K562 (cell line): ENCODE measurements around the gene METAP1D. TPM values are rescaled to one million over a fixed set of nuclear protein-coding genes. Genes with fewer than 3 reads are reported as not detected.
A peak's percentile ranks its signal among the peaks of the same experiment; 100 is the strongest.

Experiments used
- ATAC-seq: fragments of 200-7000 bp; cut with Tn5 transposase; 3 replicates; pipeline ENCODE4 v1.9.1; 2020; ENCODE audit warnings: moderate library complexity
- BruUV-seq: library from RNA; stranded (reverse); fragments of 400-500 nt; replicated peaks from 2 replicates; lab custom pipeline; 2021; lab: Mats Ljungman, UMichigan
- CTCF ChIA-PET: fragments of 300-600 bp; formaldehyde crosslinking; extraction: SDS; loops from one replicate; lab custom pipeline; 2021; ENCODE audit warnings: low intra/inter-chr PET ratio; lab: Yijun Ruan, JAX
- POLR2A ChIA-PET: fragments of 300-600, 350-650 bp; sonication (Branson Sonifier 250); formaldehyde crosslinking; extraction: SDS; loops from one replicate; lab custom pipeline; 2021; ENCODE audit warnings: antibody characterized with exemption, inconsistent platforms; lab: Yijun Ruan, JAX
- DNase-seq, 4 experiments: peaks; one replicate each; pipeline versions ENCODE4 v3.0.0 to v3.0.0-alpha.2; 2011 to 2018; ENCODE audit warnings: low spot score in 3 of 4, mixed read lengths in 3 of 4; ENCODE audit errors: extremely low read depth in 1 of 4
- FAIRE-seq: peaks from 2 replicates; lab custom pipeline; 2011; peaks lifted over from hg19 to GRCh38; lab: Jason Lieb, UNC
- H2AFZ ChIP-seq: 2 replicates; pipeline ENCODE4 v1.6.0; 2011; ENCODE audit warnings: low read depth, low read length, control low read depth, inconsistent platforms
- H3K27ac ChIP-seq: fragments of 200-600 bp; 3 replicates; pipeline ENCODE4 v1.8.0; 2011; ENCODE audit warnings: low read depth, mild to moderate bottlenecking, control low read depth, inconsistent platforms, low read length, moderate library complexity, mixed read lengths; ENCODE audit errors: extremely low read depth
- H3K27me3 ChIP-seq, 2 experiments: fragments of 300-600 bp in 1 of 2; 2 replicates in 1 of 2; 3 replicates in 1 of 2; pipeline versions ENCODE4 v1.6.0 to v1.8.0; 2011; ENCODE audit warnings: inconsistent platforms in 2 of 2, low read length in 2 of 2, mild to moderate bottlenecking in 1 of 2, mixed read lengths in 1 of 2, moderate library complexity in 1 of 2; ENCODE audit not compliant: control insufficient read depth in 2 of 2, insufficient read depth in 2 of 2
- H3K36me3 ChIP-seq: fragments of 300-600 bp; 3 replicates; pipeline ENCODE4 v1.8.0; 2011; ENCODE audit warnings: mild to moderate bottlenecking, low read length, inconsistent platforms; ENCODE audit not compliant: control insufficient read depth, insufficient read depth
- H3K4me1 ChIP-seq, 2 experiments: fragments of 200-600 bp in 1 of 2; replicated peaks in 1 of 2; 2 replicates in 1 of 2; 3 replicates in 1 of 2; pipeline versions ENCODE4 v1.5.1 to v1.8.0; 2011; ENCODE audit warnings: inconsistent platforms in 2 of 2, low read length in 2 of 2, mild to moderate bottlenecking in 1 of 2, mixed read lengths in 1 of 2, moderate library complexity in 1 of 2; ENCODE audit not compliant: control insufficient read depth in 2 of 2, insufficient read depth in 2 of 2
- H3K4me2 ChIP-seq: 2 replicates; pipeline ENCODE4 v1.6.1; 2011; ENCODE audit warnings: low read length, control low read depth, inconsistent platforms, mixed read lengths; ENCODE audit not compliant: insufficient read depth
- H3K4me3 ChIP-seq: fragments of 200-600 bp; sonication (generic), shearing (Covaris generic); 2 replicates; pipeline ENCODE4 v1.5.1; 2016; ENCODE audit warnings: control low read depth, inconsistent platforms
- H3K79me2 ChIP-seq: fragments of 200-600 bp; 3 replicates; pipeline ENCODE4 v1.8.0; 2011; ENCODE audit warnings: low read length, inconsistent platforms; ENCODE audit not compliant: control insufficient read depth, insufficient read depth
- H3K9ac ChIP-seq, 2 experiments: 2 replicates each; pipeline versions ENCODE4 v1.6.0 to v1.6.1; 2011; ENCODE audit warnings: low read depth in 2 of 2, low read length in 2 of 2, control low read depth in 1 of 2, inconsistent platforms in 1 of 2, mild to moderate bottlenecking in 1 of 2, mixed read lengths in 1 of 2; ENCODE audit not compliant: insufficient read depth in 1 of 2
- H3K9me1 ChIP-seq: one replicate; pipeline ENCODE4 v1.6.0; 2011; ENCODE audit warnings: inconsistent platforms, mild to moderate bottlenecking, low read length, moderate library complexity; ENCODE audit not compliant: control insufficient read depth, insufficient read depth
- H3K9me3 ChIP-seq: replicated peaks from 2 replicates; pipeline ENCODE4 v1.5.1; 2011; ENCODE audit warnings: low read depth, low read length, inconsistent platforms; ENCODE audit not compliant: control insufficient read depth, insufficient read depth
- H4K20me1 ChIP-seq: replicated peaks from 2 replicates; pipeline ENCODE4 v1.6.1; 2011; ENCODE audit warnings: low read length, inconsistent platforms, mixed read lengths; ENCODE audit not compliant: control insufficient read depth, insufficient read depth
- CSDE1 ChIP-seq, 2 experiments: fragments of 450-650 bp; IDR thresholded peaks; 2 replicates each; pipeline ENCODE4 v1.6.1; 2016; ENCODE audit warnings: mild to moderate bottlenecking in 1 of 2
- DMBX1 ChIP-seq: fragments of 250-450 bp; sonication (Bioruptor Pico); IDR thresholded peaks from 2 replicates; pipeline ENCODE4 v1.8.0; 2022; ENCODE audit warnings: inconsistent platforms, mild to moderate bottlenecking, moderate library complexity, borderline replicate concordance
- EGR1 ChIP-seq: fragments of 450-650 bp; conservative IDR thresholded peaks from 2 replicates; pipeline ENCODE4 v1.6.1; 2017; ENCODE audit warnings: mild to moderate bottlenecking
- HDAC6 ChIP-seq: IDR thresholded peaks from 2 replicates; pipeline ENCODE4 v1.6.1; 2012; ENCODE audit warnings: low read depth, mild to moderate bottlenecking, control low read depth, inconsistent platforms, low read length, moderate library complexity
- HDAC8 ChIP-seq: fragments of 450-650 bp; IDR thresholded peaks from 2 replicates; pipeline ENCODE4 v1.6.1; 2016; ENCODE audit warnings: mild to moderate bottlenecking, missing genetic modification characterization, moderate library complexity, missing compliant biosample characterization
- KDM1A ChIP-seq, 2 experiments: fragments of 450-650 bp; IDR thresholded peaks; 2 replicates each; pipeline ENCODE4 v1.6.1; 2016; ENCODE audit warnings: mild to moderate bottlenecking in 2 of 2
- RAD21 ChIP-seq, 2 experiments: fragments of 250-450 bp in 1 of 2; fragments of 450-650 bp in 1 of 2; sonication (Bioruptor Pico) in 1 of 2; formaldehyde crosslinking in 1 of 2; IDR thresholded peaks in 1 of 2; conservative IDR thresholded peaks in 1 of 2; 2 replicates each; pipeline versions ENCODE4 v1.4.0 to v1.8.0; 2020 to 2022; ENCODE audit warnings: mild to moderate bottlenecking in 2 of 2, moderate library complexity in 1 of 2
- RBM39 ChIP-seq: fragments of 200-400 bp; formaldehyde crosslinking; optimal IDR thresholded peaks from 2 replicates; pipeline ENCODE3; 2018; ENCODE audit warnings: low read depth, low read length
- SNIP1 ChIP-seq: fragments of 450-650 bp; IDR thresholded peaks from 2 replicates; pipeline ENCODE4 v1.7.1; 2017; ENCODE audit warnings: low read depth, mild to moderate bottlenecking
- ZC3H4 ChIP-seq: sonication (generic); formaldehyde crosslinking; IDR thresholded peaks from 2 replicates; pipeline ENCODE4 v1.9.0; 2021; ENCODE audit warnings: missing genetic modification reagents, borderline replicate concordance
- ZNF75A ChIP-seq: fragments of 450-650 bp; formaldehyde crosslinking; IDR thresholded peaks from 2 replicates; pipeline ENCODE4 v1.4.0; 2020; ENCODE audit warnings: mild to moderate bottlenecking
- WGBS: fragments of 100-300 bp; shearing (Covaris generic); methylation state at CpG from one replicate; pipeline ENCODE4 v1.1.6; 2016; ENCODE audit warnings: low coverage, mixed read lengths; ENCODE audit not compliant: insufficient coverage; ENCODE audit errors: missing lambda C conversion rate; 5-methylcytosine and 5-hydroxymethylcytosine counted together
- in situ Hi-C: fragments of 300-500 bp; cut with MboI; formaldehyde crosslinking; loops from 4 replicates; pipeline ENCODE4 v1.15.0; 2018; ENCODE audit warnings: inconsistent platforms, mixed read lengths
- intact Hi-C: fragments of 100-400 bp; cut with micrococcal nuclease; formaldehyde crosslinking; loops from 2 replicates; pipeline ENCODE4 v1.14.2; 2022
- polyA plus RNA-seq, 8 experiments: library from polyadenylated mRNA; depleted of rRNA in 4 of 8; stranded (reverse) in 5 of 8; unstranded in 3 of 8; fragments of >200 nt; fragmentation: Nextera tagmentation in 2 of 8; fragmentation: Illumina TruSeq in 1 of 8; extraction: Ambion mirVana in 2 of 8; extraction: Trizol in 1 of 8; gene quantifications; 2 replicates each; pipeline versions ENCODE4 v1.2.1 to v1.2.3, GENCODE V29; 2011 to 2014; ENCODE audit warnings: inconsistent platforms in 1 of 8, missing spikeins in 1 of 8
- total RNA-seq, 7 experiments: library from RNA; depleted of rRNA in 6 of 7; stranded (reverse); fragments of >200 nt in 6 of 7; fragmentation: Illumina TruSeq in 2 of 7; extraction: Trizol in 2 of 7; gene quantifications; 2 replicates each; pipeline versions ENCODE4 v1.2.1 to v1.2.3, GENCODE V29; 2011 to 2021; ENCODE audit warnings: low replicate concordance in 1 of 7
- TF ChIP-seq, protein P1 (sequence below): fragments of 450-650 bp; formaldehyde crosslinking; IDR thresholded peaks from 2 replicates; pipeline ENCODE4 v1.4.0; 2020; ENCODE audit warnings: mild to moderate bottlenecking, moderate library complexity
- TF ChIP-seq, protein P2 (sequence below): sonication (generic); formaldehyde crosslinking; IDR thresholded peaks from 2 replicates; pipeline ENCODE4 v1.8.0; 2022; ENCODE audit warnings: mild to moderate bottlenecking, missing genetic modification reagents
- TF ChIP-seq, protein P3 (sequence below): sonication (generic); formaldehyde crosslinking; IDR thresholded peaks from 2 replicates; pipeline ENCODE4 v1.8.0; 2022; ENCODE audit warnings: missing genetic modification reagents, mild to moderate bottlenecking, borderline replicate concordance

Gene METAP1D
- total and polyA plus RNA-seq, 9 of the 15 experiments (the other 6 are each of a cell fraction or from before 2014, with no cell fraction given) = 8.0 to 23.4 (median 15.7) TPM

DNA sequence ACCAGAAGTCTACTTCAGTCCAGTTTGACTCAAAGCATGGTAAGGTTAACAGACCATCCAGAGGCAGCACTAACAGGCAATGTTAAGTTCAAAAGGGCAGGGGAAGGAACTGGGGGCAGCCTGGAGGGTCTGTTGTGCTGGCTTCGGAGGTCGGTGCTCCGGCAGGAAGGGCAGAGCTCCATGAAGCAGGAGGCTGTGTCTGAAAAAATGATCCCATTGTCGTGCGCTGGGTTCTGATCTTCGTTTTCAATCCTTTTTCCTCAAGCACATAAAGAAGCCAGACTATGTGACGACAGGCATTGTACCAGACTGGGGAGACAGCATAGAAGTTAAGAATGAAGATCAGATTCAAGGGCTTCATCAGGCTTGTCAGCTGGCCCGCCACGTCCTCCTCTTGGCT is 63.7 kb downstream of the METAP1D start:
- H3K4me3 ChIP-seq = no peak overlapping the region
- H3K9me1 ChIP-seq = no peaks in the 10 kb centered on the region
- no peaks in the 10 kb centered on the region for H3K36me3 ChIP-seq
- in situ Hi-C loops (no loop called here), intact Hi-C loops (no loop called here)
- POLR2A ChIA-PET = interaction anchor here (0.6 to 1.6 kb wide), 4 partner anchors 10 to 1145 kb away, joined by 3 to 4 read pairs (median 3); no protein-coding TSS in a partner anchor
- BruUV-seq = no TSS peak
- no peaks in the 10 kb centered on the region for H4K20me1 ChIP-seq
- H3K4me1 ChIP-seq = peaks cover 4 to 32% of the 10 kb centered on the region in 2 experiments; a peak in 4 of 5 replicates
- peak overlapping the region; percentile 48; the same call in 2 of the 3 replicates for H3K27ac ChIP-seq
- H2AFZ ChIP-seq = peak overlapping the region; percentile 72
- H3K9me3 ChIP-seq = no peaks in the 10 kb centered on the region
- H3K9ac ChIP-seq = peak overlapping the region; percentile 10 to 81; a peak in 3 of 4 replicates
- ATAC-seq (peak; percentile 3; the same call in 2 of the 3 replicates), FAIRE-seq (no peak), DNase-seq (no peak)
- no peaks in the 10 kb centered on the region for H3K27me3 ChIP-seq
- H3K79me2 ChIP-seq = no peaks in the 10 kb centered on the region
- TF ChIP-seq, protein P1, sequence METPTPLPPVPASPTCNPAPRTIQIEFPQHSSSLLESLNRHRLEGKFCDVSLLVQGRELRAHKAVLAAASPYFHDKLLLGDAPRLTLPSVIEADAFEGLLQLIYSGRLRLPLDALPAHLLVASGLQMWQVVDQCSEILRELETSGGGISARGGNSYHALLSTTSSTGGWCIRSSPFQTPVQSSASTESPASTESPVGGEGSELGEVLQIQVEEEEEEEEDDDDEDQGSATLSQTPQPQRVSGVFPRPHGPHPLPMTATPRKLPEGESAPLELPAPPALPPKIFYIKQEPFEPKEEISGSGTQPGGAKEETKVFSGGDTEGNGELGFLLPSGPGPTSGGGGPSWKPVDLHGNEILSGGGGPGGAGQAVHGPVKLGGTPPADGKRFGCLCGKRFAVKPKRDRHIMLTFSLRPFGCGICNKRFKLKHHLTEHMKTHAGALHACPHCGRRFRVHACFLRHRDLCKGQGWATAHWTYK = 0 out of 2 replicates have a peak, but pooled peaks have one; percentile 51
- TF ChIP-seq ZC3H4 = no peak
- peak; percentile 61; the same call in 1 of the 2 replicates for TF ChIP-seq DMBX1 (CRISPR knock-in tag)
- WGBS = 78% methylated on average over 9 of the region's 9 CpGs
- H3K4me2 ChIP-seq = no peak overlapping the region
- CTCF ChIA-PET = no interaction called here

DNA sequence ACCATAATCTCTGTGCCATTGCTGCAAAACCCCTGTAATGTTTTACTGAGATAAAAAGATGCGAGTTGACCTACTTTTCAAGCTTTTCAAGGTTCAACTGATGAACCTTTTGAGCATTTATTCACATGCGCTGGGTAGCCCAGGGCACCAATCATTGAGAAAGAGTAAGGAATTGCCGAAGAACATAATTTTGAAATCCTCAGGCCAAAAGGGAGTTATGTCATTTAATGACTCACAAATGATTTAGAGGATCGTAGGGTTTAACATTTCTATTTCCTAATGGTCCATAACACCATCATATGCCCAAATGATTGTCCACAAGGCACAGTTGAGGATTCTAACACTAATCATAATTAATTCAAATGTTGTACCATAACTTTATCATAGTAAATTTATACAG is 65.4 kb downstream of the METAP1D start:
- WGBS = 74% methylated on average over 4 of the region's 4 CpGs
- no peak for TF ChIP-seq EGR1
- TF ChIP-seq CSDE1 (IDR thresholded peaks at IDR 0.05) = no peak
- TF ChIP-seq RAD21 (CRISPR knock-in tag; conservative IDR thresholded peaks at IDR 0.05 in 1 of 2, IDR thresholded peaks at IDR 0.05 in 1 of 2) = no peak
- TF ChIP-seq HDAC8 (tag) = no peak
- no peak for TF ChIP-seq KDM1A (IDR thresholded peaks at IDR 0.05)
- TF ChIP-seq, protein P2, sequence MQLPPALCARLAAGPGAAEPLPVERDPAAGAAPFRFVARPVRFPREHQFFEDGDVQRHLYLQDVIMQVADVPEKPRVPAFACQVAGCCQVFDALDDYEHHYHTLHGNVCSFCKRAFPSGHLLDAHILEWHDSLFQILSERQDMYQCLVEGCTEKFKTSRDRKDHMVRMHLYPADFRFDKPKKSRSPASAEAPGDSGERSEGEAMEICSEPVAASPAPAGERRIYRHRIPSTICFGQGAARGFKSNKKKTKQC = no peak
- no peak for TF ChIP-seq SNIP1
- no peak for TF ChIP-seq ZNF75A (CRISPR knock-in tag)
- TF ChIP-seq RBM39 = no peak
- no peak for TF ChIP-seq HDAC6
- TF ChIP-seq, protein P3, sequence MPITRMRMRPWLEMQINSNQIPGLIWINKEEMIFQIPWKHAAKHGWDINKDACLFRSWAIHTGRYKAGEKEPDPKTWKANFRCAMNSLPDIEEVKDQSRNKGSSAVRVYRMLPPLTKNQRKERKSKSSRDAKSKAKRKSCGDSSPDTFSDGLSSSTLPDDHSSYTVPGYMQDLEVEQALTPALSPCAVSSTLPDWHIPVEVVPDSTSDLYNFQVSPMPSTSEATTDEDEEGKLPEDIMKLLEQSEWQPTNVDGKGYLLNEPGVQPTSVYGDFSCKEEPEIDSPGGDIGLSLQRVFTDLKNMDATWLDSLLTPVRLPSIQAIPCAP (CRISPR knock-in tag) = no peak

More for the DNA sequence above, 65.4 kb downstream of the METAP1D start:
- Histone ChIP-seq H3K9me1 (no peaks in the 10 kb centered on the region), H4K20me1 (no peaks in the 10 kb centered on the region), H3K4me2 (no peak overlapping the region), H3K4me1 (peaks cover 4 to 32% of the 10 kb centered on the region in 2 experiments; a peak in 4 of 5 replicates), H2AFZ (no peak overlapping the region), H3K4me3 (no peak overlapping the region), H3K9ac (no peak overlapping the region), H3K27me3 (no peaks in the 10 kb centered on the region), H3K27ac (no peak overlapping the region), H3K36me3 (no peaks in the 10 kb centered on the region), H3K9me3 (no peaks in the 10 kb centered on the region), H3K79me2 (no peaks in the 10 kb centered on the region)
- no TSS peak for BruUV-seq
- intact Hi-C loops (no loop called here), in situ Hi-C loops (no loop called here)
- DNase-seq = no peak
- FAIRE-seq = no peak
- POLR2A ChIA-PET = interaction anchor here (1.2 kb wide), 1 partner anchor 13 kb away, joined by 3 read pairs; no protein-coding TSS in a partner anchor
- no peak for ATAC-seq
- CTCF ChIA-PET = interaction anchor here (0.6 kb wide), 1 partner anchor 771 kb away, joined by 3 read pairs; no protein-coding TSS in a partner anchor
